Stimulated activated CD8-positive, alpha-beta memory T cell treated with anti-CD3 and anti-CD28 coated beads, Interleukin-4, amount 100 ng/mL, for 24 hours (primary cell): ENCODE data around the gene TMSB15A.
"Not testable (repeated sequence)": the region's sequence is repeated elsewhere in the genome, so short reads cannot be mapped to it uniquely, and the experiment has no call there.

Source experiments
- DNase-seq: peaks from one replicate; pipeline ENCODE4 v3.0.0-alpha.2; 2020; ENCODE audit warnings: low read depth

Gene TMSB15A

DNA sequence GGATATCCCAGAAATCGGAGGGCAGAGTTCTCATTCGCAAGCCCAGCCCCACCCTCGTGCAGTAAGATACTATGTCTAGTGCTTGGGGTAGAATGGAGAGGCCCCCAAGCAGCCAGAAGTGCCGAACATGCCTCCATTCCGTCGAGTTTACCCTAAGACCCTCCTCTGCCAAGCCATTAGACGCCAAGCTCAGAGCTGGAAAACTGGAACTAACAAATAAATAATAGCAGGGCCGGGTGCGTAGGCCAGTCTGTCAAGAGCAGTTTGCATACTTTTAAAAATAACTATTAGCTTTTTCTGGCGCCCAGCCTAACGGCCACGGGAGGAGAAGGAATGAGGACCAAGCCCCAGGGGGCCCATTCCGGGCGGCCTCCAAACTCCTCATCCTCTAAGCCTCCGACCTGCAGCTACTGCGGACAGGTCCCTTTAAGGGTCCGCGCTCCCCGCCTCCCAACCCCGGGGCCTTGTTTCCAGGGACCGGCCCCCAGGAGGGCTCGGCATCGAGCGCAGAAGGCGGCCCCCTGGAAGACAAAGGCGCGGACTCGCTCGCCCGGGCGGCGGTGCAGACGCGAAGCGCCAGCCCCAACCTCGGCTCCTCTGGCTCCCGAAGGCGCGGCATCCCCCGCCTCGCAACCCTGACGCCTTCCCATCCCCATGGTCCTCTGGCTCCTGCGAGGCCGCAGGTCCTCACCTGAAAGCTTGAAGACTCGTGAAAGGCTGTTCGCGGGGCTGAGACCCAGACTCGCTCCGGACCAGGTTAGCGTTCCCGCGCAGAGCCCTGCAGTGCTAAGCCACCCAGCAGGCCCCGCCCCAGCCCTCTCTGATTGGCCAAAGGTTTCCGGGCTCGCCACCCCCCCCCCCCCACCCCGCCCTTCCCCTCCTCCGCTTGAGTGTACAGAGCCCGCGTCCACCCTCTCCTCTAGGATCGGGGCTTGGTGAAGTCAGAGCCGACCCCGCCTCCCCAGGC, at the start of gene TMSB15A:
TMSB15A (minus strand) TSS at position 765 of the 967 bp plus-strand sequence.
- peak; percentile 48 for DNase-seq

DNA sequence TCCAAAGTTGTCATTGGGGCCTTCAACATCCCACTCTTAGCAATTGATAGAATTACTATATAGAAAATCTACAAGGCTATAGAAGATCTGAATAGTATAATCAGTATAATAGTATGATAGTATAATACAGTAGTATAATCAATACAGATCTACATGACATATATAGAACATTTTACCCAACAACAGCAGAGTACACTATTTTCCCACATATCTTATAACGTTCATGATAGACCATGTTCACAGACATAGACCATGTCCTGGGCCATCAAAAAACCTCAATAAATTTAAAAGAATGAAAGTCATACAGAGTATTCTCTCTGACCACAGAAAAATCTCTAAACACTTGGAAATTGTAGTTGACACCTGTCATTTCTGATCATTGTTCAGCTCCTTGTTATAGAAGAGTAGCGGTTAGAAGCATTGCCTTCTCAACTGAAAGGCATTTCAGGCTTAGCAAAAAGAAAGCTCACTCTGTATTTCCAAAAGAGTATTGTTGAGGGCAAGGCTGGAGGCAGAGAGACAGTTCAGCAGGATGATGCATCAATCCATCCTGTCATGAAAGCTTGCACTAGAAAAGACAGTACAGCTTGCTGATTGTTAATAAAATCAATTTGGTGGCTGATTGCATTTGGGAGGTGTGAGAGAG, 44.0 kb upstream of the TMSB15A start:
- DNase-seq = no peak

- DNase-seq = no peak
Observed at GRCh38 chrX:102558607-102559006, 42.1 kb upstream of the TMSB15A start.

DNA sequence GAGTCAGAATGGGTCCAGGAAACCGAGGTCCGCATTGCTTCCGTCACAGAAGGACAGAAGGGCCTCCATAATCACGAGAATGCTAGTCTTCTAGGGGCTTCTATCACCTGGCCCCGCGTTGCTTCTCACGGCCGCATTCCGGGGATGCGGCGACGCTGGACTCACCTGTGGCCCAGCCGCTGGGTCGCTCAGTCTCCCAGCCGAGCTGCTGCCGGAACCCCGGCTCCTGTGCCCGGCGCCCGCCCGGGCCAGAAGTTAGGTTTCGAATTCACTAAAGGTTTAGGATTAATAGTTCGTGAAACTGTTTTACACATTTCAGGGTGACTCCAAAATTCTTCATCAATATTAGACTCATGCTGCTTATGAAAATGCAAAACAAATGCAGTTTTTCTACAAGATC, 31.7 kb upstream of the TMSB15A start:
- DNase-seq = no peak

DNA sequence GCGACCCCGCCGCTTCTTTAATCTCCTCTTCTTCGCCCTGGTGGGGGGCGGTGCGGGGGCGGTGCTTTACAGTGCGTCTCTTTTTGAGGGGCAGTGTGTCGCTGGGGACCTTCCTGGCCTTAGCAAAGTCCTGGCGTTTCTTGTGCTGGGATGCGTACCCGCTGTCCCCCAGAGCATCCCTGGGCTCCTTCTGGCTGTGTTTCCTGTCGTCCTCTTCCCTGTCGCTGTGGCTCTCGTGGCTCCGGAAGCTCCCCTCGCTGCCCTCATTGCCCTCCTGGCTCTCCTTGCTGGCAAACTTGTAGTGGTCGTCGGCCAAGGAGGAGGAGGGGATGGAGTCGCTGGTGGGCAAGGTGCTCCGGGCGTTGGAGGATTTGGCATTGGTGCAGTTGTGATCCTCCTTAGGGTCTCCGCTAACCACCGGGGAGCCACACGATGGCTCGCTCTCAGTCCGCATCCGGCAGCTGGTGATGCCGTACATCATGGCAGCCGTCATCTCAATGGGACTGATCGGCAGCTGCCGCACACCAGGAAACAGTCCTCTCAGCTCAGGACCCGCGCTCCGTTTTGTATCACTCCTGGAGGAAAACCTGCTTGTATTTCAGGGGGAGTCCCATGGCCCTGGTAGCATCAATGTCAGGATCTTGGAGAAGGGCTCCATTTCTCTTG, 30.4 kb upstream of the TMSB15A start:
- no peak for DNase-seq

DNA sequence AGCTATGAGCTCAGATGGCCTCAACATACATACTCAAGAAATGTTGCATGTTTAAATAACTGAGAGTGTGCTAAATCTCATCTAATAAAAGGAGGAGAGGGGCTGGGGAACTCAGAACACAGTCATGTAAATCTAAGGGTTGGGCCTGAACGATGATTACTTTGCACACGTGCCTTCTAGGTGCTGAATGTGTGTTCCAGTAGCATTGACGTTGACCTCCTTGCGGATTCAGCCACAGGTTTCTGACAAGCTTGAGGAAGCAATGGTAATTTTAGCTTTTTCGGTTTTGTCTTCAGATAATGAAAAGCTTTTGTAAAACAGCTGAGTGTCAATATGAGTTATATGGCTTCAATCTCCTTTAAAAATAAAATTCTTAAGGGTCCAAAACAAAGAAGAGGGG, 29.6 kb upstream of the TMSB15A start:
- not testable (repeated sequence) for DNase-seq

GRCh38 chrX:102535958-102536357, 19.4 kb upstream of the TMSB15A start:
- no peak for DNase-seq

GRCh38 chrX:102517326-102517725, 787 bp upstream of the TMSB15A start:
- DNase-seq = no peak

DNA sequence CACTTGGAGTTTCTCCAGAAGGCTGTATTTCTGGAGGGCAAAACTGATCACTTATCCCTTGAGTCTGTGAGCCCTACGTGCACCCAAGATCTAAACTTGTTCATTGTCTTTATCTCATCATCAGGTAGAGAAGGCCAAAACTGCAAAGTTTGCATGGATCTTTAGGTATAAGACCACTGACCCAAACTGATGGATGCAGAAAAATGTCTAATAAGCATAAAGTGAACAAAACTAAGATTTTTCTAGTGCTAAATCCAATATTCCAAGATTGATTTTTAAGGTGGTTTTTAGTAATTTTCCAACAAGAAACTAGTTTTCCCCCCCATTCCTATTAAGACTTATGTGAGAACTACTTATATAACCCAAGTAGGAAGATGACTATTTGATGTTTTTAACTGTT, 2.0 kb downstream of the TMSB15A start:
- DNase-seq = no peak

DNA sequence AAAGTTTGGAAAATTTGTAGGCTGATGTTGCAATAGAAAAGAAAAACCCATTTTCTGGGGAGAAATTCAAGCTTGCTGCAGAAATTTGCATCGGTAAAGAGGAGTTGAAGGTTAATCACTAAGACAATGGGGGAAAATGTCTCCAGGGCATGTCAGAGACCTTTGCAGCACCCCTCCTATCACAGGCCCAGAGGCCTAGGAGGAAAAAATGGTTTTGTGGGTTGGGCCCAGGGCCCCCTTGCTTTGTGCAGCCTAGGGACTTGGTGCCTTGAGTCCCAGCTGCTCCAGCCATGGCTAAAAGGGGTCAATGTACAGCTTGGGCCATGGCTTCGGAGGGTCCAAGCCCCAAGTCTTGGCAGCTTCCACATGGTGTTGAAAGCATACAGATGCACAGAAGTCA, 17.8 kb downstream of the TMSB15A start:
- DNase-seq = no peak

DNA sequence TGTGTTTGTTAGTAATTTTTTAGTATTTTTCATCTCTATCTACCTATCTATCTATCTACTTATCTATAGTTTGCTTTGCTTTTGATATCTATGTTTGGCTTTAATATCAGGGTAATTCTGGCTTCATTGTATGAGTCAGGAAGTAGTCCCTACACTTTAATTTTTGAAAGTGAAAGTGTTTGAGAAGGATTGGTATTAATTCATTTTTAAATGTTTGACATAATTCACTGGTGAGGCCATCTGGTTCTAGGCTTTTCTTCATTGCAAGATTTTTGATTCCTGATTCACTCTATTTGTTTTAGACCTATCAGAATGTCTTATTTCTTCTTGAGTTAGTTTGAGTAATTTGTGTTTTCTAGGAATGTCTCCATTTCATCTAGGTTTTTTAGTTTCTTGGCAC, 24.8 kb downstream of the TMSB15A start:
- no peak for DNase-seq

- not testable (repeated sequence) for DNase-seq
Observed at GRCh38 chrX:102478765-102479164, 37.8 kb downstream of the TMSB15A start.

GRCh38 chrX:102471762-102472220, 44.7 kb downstream of the TMSB15A start, which contains the start of gene TCP11X2:
Gene TCP11X2, minus strand, starts transcription at chrX:102471812.
- not testable (repeated sequence) for DNase-seq

DNA sequence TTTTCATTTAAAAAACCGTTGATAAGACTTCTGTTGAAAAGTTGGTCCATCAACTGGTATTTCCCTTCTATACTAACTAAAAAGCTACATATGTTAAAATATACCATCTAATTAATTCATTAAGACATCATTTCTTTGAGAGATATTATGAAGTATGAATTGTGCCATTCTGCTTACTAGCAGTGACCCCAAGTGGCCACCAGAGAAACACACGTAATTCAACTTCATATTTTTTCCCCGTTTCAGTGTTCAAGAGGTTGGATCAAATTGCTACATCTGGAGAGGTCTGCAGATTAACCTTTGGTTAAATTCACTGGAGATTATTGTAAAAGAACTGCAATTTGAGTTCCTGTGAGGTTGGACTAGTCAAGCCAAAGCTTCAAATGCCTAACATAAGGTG, 46.3 kb downstream of the TMSB15A start:
- DNase-seq = not testable (repeated sequence)
